GM10266 (cell line): ENCODE measurements around the gene CYP17A1.

Experiments used
- DNase-seq: peaks from one replicate; pipeline ENCODE4 v3.0.0; 2012; ENCODE audit errors: extremely low spot score
- CTCF ChIP-seq: IDR thresholded peaks from 2 replicates; pipeline ENCODE4 v1.5.1; 2012; ENCODE audit warnings: mild to moderate bottlenecking, low read depth; ENCODE audit not compliant: control insufficient read depth, insufficient read depth; ENCODE audit errors: missing control alignments

Gene CYP17A1

GRCh38 chr10:102813017-102813541 lies 24.1 kb downstream of the CYP17A1 start:
- no peak for DNase-seq
- TF ChIP-seq CTCF, result no peak

GRCh38 chr10:102812231-102812876 lies 24.9 kb downstream of the CYP17A1 start:
- DNase-seq, result no peak
- TF ChIP-seq CTCF, result no peak

GRCh38 chr10:102811346-102811745 lies 25.9 kb downstream of the CYP17A1 start:
- no peak for DNase-seq
- TF ChIP-seq CTCF, result no peak

GRCh38 chr10:102808380-102808779 lies 28.8 kb downstream of the CYP17A1 start:
- TF ChIP-seq CTCF, result no peak
- DNase-seq, result no peak

- DNase-seq, result no peak
- TF ChIP-seq CTCF, result no peak
Observed at GRCh38 chr10:102804382-102805055, 32.7 kb downstream of the CYP17A1 start.

GRCh38 chr10:102802920-102803534 lies 34.2 kb downstream of the CYP17A1 start:
- DNase-seq, result peak; percentile 47
- no peak for TF ChIP-seq CTCF

GRCh38 chr10:102801978-102802377 lies 35.2 kb downstream of the CYP17A1 start:
- no peak for TF ChIP-seq CTCF
- no peak for DNase-seq
